Gastrocnemius medialis (tissue), 4 donors: ENCODE results near the gene KCNIP4. TPM values are rescaled to one million over a fixed set of nuclear protein-coding genes. Genes with fewer than 3 reads are reported as not detected.

ENCODE experiments used
- ATAC-seq, 2 donors: fragments of 150-250 bp; one replicate each; pipeline ENCODE4 v1.9.1; 2016
- DNase-seq, 2 donors: peaks; one replicate each; pipeline ENCODE4 v3.0.0-alpha.2; 2019
- H3K27ac ChIP-seq, 4 donors: fragments of 200-600 bp; sonication (generic); 1 replicate in 1 of 4; 2 replicates in 3 of 4; pipeline ENCODE4 v1.5.1; 2016 to 2018; ENCODE audit warnings: mild to moderate bottlenecking in 2 of 4, moderate library complexity in 1 of 4
- H3K27me3 ChIP-seq, 3 donors: fragments of 200-600 bp; sonication (generic) in 2 of 3; 1 replicate in 1 of 3; 2 replicates in 2 of 3; pipeline versions ENCODE4 v1.5.1 to v1.6.0; 2016 to 2019; ENCODE audit warnings: mild to moderate bottlenecking in 1 of 3, moderate library complexity in 1 of 3
- H3K36me3 ChIP-seq, 2 donors: fragments of 200-600 bp; sonication (generic) in 1 of 2; one replicate each; pipeline ENCODE4 v1.5.1; 2017 to 2018
- H3K4me1 ChIP-seq, 2 donors: fragments of 200-600 bp; sonication (generic) in 1 of 2; one replicate each; pipeline ENCODE4 v1.5.1; 2016 to 2017; ENCODE audit warnings: mild to moderate bottlenecking in 2 of 2
- H3K4me3 ChIP-seq, 4 donors: fragments of 200-600 bp; sonication (generic) in 3 of 4; 1 replicate in 1 of 4; 2 replicates in 3 of 4; pipeline ENCODE4 v1.5.1; 2016 to 2019; ENCODE audit warnings: mild to moderate bottlenecking in 2 of 4
- H3K9me3 ChIP-seq, 3 donors: fragments of 200-600 bp; sonication (generic) in 2 of 3; 1 replicate in 1 of 3; 2 replicates in 2 of 3; pipeline ENCODE4 v1.5.1; 2016 to 2019
- POLR2A ChIP-seq, 2 donors: fragments of 450-650 bp; IDR thresholded peaks; one replicate each; pipeline ENCODE4 v1.6.1; 2017; ENCODE audit warnings: antibody characterized with exemption in 2 of 2, mild to moderate bottlenecking in 2 of 2, moderate library complexity in 2 of 2
- in situ Hi-C, 4 donors: fragments of 200-750 bp; cut with MboI; loops; one replicate each; pipeline versions ENCODE4 v1.15.0 to v1.8.0; 2017; ENCODE audit warnings: low sequenced_read_pairs in 4 of 4
- intact Hi-C: fragments of 100-400 bp; cut with DNase I; formaldehyde crosslinking; loops from one replicate; pipeline ENCODE4 v1.15.1; 2023; ENCODE audit warnings: low total_unique reads
- total RNA-seq, 4 donors: library from RNA; depleted of rRNA; stranded (reverse); fragments of >200 nt; gene quantifications; one replicate each; pipeline versions ENCODE4 v1.1.0 to v1.2.3, GENCODE V29; 2016
- TF ChIP-seq, protein P1 (sequence below), 5 experiments: fragments of 450-650 bp in 3 of 5; fragments of 200-600 bp in 2 of 5; sonication (generic) in 2 of 5; IDR thresholded peaks in 4 of 5; conservative IDR thresholded peaks in 1 of 5; 1 replicate in 4 of 5; 2 replicates in 1 of 5; pipeline ENCODE4 v1.5.1; 2016 to 2019; ENCODE audit warnings: antibody characterized with exemption in 5 of 5, mild to moderate bottlenecking in 3 of 5, moderate library complexity in 3 of 5

The KCNIP4 gene
- total RNA-seq, 4 donors from 2014 or later: not detected

DNA sequence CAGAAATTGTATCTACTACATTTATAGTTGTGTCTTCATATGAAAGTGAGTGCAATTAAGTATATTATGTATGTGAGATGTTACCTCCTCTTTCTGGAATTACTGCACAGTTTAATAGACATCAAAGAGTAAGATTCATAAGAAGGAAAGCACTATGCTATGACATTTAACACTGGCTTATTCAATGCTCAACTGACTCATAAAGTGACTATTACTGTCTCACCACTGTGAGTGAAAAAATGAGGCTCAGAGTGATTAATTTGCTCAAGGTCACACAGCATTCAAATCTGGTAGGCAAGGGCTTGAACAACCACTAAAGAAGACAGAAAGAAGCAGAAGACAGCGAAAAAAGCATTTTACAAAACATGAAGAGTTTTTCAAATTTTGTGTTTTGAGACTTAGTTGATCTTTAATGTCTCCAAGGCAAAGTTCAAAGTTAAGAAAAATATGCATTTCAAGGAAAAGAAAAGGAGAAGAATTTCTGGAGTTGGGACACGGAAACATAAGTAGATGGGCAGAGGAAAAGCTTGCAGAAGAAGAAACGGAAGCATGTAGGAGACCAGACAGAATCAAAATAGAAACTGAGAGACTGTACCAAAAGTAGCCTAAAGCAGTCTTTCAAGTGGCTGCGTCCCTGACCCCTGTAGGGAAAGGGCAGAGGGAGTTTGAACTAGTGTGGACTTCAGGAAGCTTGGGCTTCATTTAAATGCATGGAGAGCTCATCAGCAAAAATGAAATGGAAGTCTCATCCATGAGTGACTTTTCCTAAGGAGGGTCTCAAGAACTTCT, 66.3 kb downstream of the KCNIP4 start:
- ATAC-seq: no peak
- no peak for TF ChIP-seq POLR2A (IDR thresholded peaks at IDR 0.05)
- TF ChIP-seq, protein P1, sequence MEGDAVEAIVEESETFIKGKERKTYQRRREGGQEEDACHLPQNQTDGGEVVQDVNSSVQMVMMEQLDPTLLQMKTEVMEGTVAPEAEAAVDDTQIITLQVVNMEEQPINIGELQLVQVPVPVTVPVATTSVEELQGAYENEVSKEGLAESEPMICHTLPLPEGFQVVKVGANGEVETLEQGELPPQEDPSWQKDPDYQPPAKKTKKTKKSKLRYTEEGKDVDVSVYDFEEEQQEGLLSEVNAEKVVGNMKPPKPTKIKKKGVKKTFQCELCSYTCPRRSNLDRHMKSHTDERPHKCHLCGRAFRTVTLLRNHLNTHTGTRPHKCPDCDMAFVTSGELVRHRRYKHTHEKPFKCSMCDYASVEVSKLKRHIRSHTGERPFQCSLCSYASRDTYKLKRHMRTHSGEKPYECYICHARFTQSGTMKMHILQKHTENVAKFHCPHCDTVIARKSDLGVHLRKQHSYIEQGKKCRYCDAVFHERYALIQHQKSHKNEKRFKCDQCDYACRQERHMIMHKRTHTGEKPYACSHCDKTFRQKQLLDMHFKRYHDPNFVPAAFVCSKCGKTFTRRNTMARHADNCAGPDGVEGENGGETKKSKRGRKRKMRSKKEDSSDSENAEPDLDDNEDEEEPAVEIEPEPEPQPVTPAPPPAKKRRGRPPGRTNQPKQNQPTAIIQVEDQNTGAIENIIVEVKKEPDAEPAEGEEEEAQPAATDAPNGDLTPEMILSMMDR (IDR thresholded peaks at IDR 0.05 in 4 of 5, conservative IDR thresholded peaks at IDR 0.05 in 1 of 5): no peak

DNA sequence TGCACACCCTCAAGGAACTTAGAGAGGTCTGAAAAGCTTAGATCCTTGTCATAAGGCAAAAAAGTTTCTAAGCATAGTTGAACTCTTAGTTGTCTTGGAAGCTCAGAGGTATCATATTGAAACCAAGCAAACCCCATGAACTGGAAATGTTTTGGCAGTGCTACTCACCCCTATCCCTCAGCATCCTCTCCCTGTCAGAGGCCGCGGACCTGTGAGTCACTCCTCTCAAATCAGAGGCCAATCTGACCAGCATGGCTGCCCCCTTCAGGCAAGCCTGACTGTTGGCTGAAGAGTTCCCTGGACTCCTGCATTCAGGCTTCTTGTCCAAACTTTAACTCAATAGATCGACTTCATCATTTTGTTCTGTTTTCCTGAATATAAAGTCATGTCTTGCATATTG, 69.4 kb downstream of the KCNIP4 start:
- Histone ChIP-seq H3K4me3 (no peak overlapping the region), H3K27ac (no peak overlapping the region), H3K27me3 (no peaks in the 10 kb centered on the region), H3K4me1 (no peaks in the 10 kb centered on the region), H3K36me3 (no peaks in the 10 kb centered on the region), H3K9me3 (no peaks in the 10 kb centered on the region)
- intact Hi-C loops (no loop called here), in situ Hi-C loops (no loop called here)
- TF ChIP-seq, protein P1 (IDR thresholded peaks at IDR 0.05 in 4 of 5, conservative IDR thresholded peaks at IDR 0.05 in 1 of 5): no peak
- no peak for TF ChIP-seq POLR2A (IDR thresholded peaks at IDR 0.05)
- no peak for ATAC-seq
- DNase-seq: no peak

More for the DNA sequence above, 66.3 kb downstream of the KCNIP4 start:
- no peak for DNase-seq
- intact Hi-C loops: no loop called here
- Histone ChIP-seq H3K36me3 (no peaks in the 10 kb centered on the region), H3K9me3 (no peaks in the 10 kb centered on the region), H3K4me3 (no peak overlapping the region), H3K27ac (no peak overlapping the region), H3K4me1 (no peaks in the 10 kb centered on the region), H3K27me3 (no peaks in the 10 kb centered on the region)
- in situ Hi-C loops: no loop called here

DNA sequence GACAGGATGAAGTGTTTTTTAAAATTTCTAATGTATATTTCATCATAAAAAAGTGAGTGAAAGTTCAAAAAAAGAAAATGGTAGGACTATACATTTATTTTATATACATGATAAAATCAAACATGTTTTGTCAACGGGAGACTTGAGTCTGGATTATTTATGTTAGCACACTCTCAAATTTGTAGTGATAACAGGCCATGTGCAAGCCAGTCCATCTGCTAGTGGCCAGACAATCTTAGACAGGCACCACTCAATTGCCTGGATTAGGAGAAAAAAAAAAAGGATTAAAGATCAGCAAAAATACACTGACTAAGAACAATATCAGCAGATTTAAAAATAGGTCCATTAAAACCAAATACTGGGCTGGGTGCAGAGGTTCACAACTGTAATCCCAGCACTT, 71.9 kb downstream of the KCNIP4 start:
- no peak overlapping the region for H3K4me3 ChIP-seq
- no peaks in the 10 kb centered on the region for H3K36me3 ChIP-seq
- intact Hi-C loops (no loop called here), in situ Hi-C loops (no loop called here)
- no peak for TF ChIP-seq POLR2A (IDR thresholded peaks at IDR 0.05)
- TF ChIP-seq, protein P1 (IDR thresholded peaks at IDR 0.05 in 4 of 5, conservative IDR thresholded peaks at IDR 0.05 in 1 of 5): no peak
- ATAC-seq: no peak
- no peak overlapping the region for H3K27ac ChIP-seq
- no peaks in the 10 kb centered on the region for H3K27me3 ChIP-seq
- DNase-seq: no peak
- H3K9me3 ChIP-seq: no peaks in the 10 kb centered on the region
- no peaks in the 10 kb centered on the region for H3K4me1 ChIP-seq

DNA sequence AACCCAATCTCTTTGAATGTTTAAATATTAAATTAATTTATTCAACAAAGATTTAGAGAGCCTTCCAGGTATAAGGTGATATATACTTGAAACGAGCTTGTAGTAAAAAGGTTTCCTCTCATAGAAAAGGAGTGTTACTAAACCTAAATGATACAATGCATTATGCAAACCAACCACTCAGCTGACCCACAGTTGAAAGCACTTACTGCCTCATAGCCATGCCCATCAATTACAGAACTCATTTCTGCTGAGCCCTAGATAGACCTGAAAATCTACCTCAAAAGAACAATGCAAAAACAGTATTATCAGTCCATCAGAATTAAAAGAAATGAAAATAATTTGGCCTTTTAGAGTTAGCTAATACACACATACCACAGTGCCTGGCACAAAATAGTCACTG, 75.4 kb downstream of the KCNIP4 start:
- ATAC-seq (no peak), DNase-seq (no peak)
- no peaks in the 10 kb centered on the region for H3K36me3 ChIP-seq
- in situ Hi-C loops (no loop called here), intact Hi-C loops (no loop called here)
- no peaks in the 10 kb centered on the region for H3K4me1 ChIP-seq
- no peak for TF ChIP-seq POLR2A (IDR thresholded peaks at IDR 0.05)
- TF ChIP-seq, protein P1 (IDR thresholded peaks at IDR 0.05 in 4 of 5, conservative IDR thresholded peaks at IDR 0.05 in 1 of 5): no peak
- H3K4me3 ChIP-seq: no peak overlapping the region
- H3K9me3 ChIP-seq: no peaks in the 10 kb centered on the region
- no peak overlapping the region for H3K27ac ChIP-seq
- H3K27me3 ChIP-seq: no peaks in the 10 kb centered on the region
